PC-9 (cell line): ENCODE results near the gene OSCP1.

Experiments
- EZH2 ChIP-seq: fragments of 200-600 bp; sonication (generic); IDR thresholded peaks from 2 replicates; pipeline ENCODE4 v1.8.0; 2017; ENCODE audit warnings: antibody characterized with exemption, low read depth
- TF ChIP-seq, protein P1 (sequence below): fragments of 200-600 bp; sonication (generic); conservative IDR thresholded peaks from 2 replicates; pipeline ENCODE4 v1.6.1; 2017; ENCODE audit warnings: mixed run types, antibody characterized with exemption, mild to moderate bottlenecking, moderate library complexity

GRCh38 chr1:36453600-36454388 is 3.5 kb upstream of the OSCP1 start:
- TF ChIP-seq, protein P1, sequence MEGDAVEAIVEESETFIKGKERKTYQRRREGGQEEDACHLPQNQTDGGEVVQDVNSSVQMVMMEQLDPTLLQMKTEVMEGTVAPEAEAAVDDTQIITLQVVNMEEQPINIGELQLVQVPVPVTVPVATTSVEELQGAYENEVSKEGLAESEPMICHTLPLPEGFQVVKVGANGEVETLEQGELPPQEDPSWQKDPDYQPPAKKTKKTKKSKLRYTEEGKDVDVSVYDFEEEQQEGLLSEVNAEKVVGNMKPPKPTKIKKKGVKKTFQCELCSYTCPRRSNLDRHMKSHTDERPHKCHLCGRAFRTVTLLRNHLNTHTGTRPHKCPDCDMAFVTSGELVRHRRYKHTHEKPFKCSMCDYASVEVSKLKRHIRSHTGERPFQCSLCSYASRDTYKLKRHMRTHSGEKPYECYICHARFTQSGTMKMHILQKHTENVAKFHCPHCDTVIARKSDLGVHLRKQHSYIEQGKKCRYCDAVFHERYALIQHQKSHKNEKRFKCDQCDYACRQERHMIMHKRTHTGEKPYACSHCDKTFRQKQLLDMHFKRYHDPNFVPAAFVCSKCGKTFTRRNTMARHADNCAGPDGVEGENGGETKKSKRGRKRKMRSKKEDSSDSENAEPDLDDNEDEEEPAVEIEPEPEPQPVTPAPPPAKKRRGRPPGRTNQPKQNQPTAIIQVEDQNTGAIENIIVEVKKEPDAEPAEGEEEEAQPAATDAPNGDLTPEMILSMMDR: no peak
- no peak for TF ChIP-seq EZH2
